Astrocyte of the cerebellum (primary cell): ENCODE results near the gene KIF5B.
"Not testable (repeated sequence)": the region's sequence is repeated elsewhere in the genome, so short reads cannot be mapped to it uniquely, and the experiment has no call there.

Experiments
- DNase-seq: peaks from one replicate; pipeline ENCODE4 v3.0.0-alpha.2; 2011; ENCODE audit warnings: low read depth
- H3K4me3 ChIP-seq: 2 replicates; pipeline ENCODE4 v1.5.1; 2011; ENCODE audit warnings: mild to moderate bottlenecking, low read depth, low read length, moderate library complexity
- CTCF ChIP-seq: IDR thresholded peaks from 2 replicates; pipeline ENCODE4 v1.5.1; 2012; ENCODE audit warnings: low read length, low read depth, moderate library complexity, mild to moderate bottlenecking; ENCODE audit errors: missing control alignments
- in situ Hi-C: cut with HindIII; loops from 2 replicates; pipeline ENCODE4 v1.10.0; 2017; ENCODE audit warnings: low sequenced_read_pairs

Gene KIF5B

GRCh38 chr10:32056136-32057035 is at the start of gene KIF5B:
KIF5B (minus strand) TSS chr10:32056425; CDS start chr10:32055973, 452 bp downstream.
- in situ Hi-C loops, result no loop called here
- TF ChIP-seq CTCF, result no peak
- peak within 1 kb of the TSS; percentile 98 for H3K4me3 ChIP-seq
- DNase-seq, result peak; percentile 51

GRCh38 chr10:32105782-32106382 is 49.7 kb upstream of the KIF5B start:
- no peak for DNase-seq
- no peak overlapping the region for H3K4me3 ChIP-seq
- in situ Hi-C loops, result no loop called here
- no peak for TF ChIP-seq CTCF

GRCh38 chr10:32104622-32105509 is 48.6 kb upstream of the KIF5B start:
- no peak for TF ChIP-seq CTCF
- H3K4me3 ChIP-seq, result no peak overlapping the region
- in situ Hi-C loops, result no loop called here
- DNase-seq, result no peak

- TF ChIP-seq CTCF, result no peak
- no peak for DNase-seq
- in situ Hi-C loops, result no loop called here
- H3K4me3 ChIP-seq, result no peak overlapping the region
Observed at GRCh38 chr10:32104181-32104580, 48.0 kb upstream of the KIF5B start.

- DNase-seq, result no peak
- TF ChIP-seq CTCF, result no peak
- no peak overlapping the region for H3K4me3 ChIP-seq
- in situ Hi-C loops, result no loop called here
Observed at GRCh38 chr10:32103721-32104120, 47.5 kb upstream of the KIF5B start.

- DNase-seq, H3K4me3 ChIP-seq, in situ Hi-C loops: not testable (repeated sequence)
Observed at GRCh38 chr10:32098566-32099259, 42.5 kb upstream of the KIF5B start.
